HG03565 (cell line): ENCODE measurements around the gene SGTB.

Source experiments
- ATAC-seq: cut with Tn5 transposase; IDR thresholded peaks from one replicate; pipeline ENCODE4 v1.9.1; 2021; ENCODE audit warnings: mild to moderate bottlenecking, moderate library complexity; ENCODE audit not compliant: unreplicated experiment

SGTB gene

GRCh38 chr5:65721720-65722574, at the start of gene SGTB, which contains the start of gene NLN:
SGTB (minus strand) TSS chr5:65722109; CDS start chr5:65720807, 1,302 bp downstream.
NLN (plus strand) TSS chr5:65722205; CDS start chr5:65722374, 169 bp downstream.
- peak; percentile 67 for ATAC-seq

- no peak for ATAC-seq
Measured at GRCh38 chr5:65771266-65771665, 49.4 kb upstream of the SGTB start.

GRCh38 chr5:65769539-65769938, 47.6 kb upstream of the SGTB start:
- ATAC-seq = no peak

GRCh38 chr5:65768723-65769346, 46.9 kb upstream of the SGTB start:
- ATAC-seq = no peak

- ATAC-seq = no peak
Measured at GRCh38 chr5:65767565-65767964, 45.7 kb upstream of the SGTB start.

GRCh38 chr5:65766781-65767180, 44.9 kb upstream of the SGTB start:
- ATAC-seq = no peak

GRCh38 chr5:65766175-65766574, 44.3 kb upstream of the SGTB start:
- no peak for ATAC-seq

GRCh38 chr5:65765582-65765981, 43.7 kb upstream of the SGTB start:
- no peak for ATAC-seq

- ATAC-seq = no peak
Measured at GRCh38 chr5:65762234-65762633, 40.3 kb upstream of the SGTB start.

GRCh38 chr5:65760504-65761275, 38.8 kb upstream of the SGTB start:
- no peak for ATAC-seq

- no peak for ATAC-seq
Measured at GRCh38 chr5:65758546-65759144, 36.7 kb upstream of the SGTB start.

GRCh38 chr5:65753189-65753588, 31.3 kb upstream of the SGTB start:
- no peak for ATAC-seq

- no peak for ATAC-seq
Measured at GRCh38 chr5:65750938-65751337, 29.0 kb upstream of the SGTB start.

GRCh38 chr5:65749956-65750355, 28.0 kb upstream of the SGTB start:
- no peak for ATAC-seq

- no peak for ATAC-seq
Measured at GRCh38 chr5:65749221-65749844, 27.4 kb upstream of the SGTB start.

- no peak for ATAC-seq
Measured at GRCh38 chr5:65742565-65743231, 20.8 kb upstream of the SGTB start.

GRCh38 chr5:65739162-65739561, 17.3 kb upstream of the SGTB start:
- ATAC-seq = no peak

GRCh38 chr5:65738305-65738704, 16.4 kb upstream of the SGTB start:
- no peak for ATAC-seq

GRCh38 chr5:65737842-65738241, 15.9 kb upstream of the SGTB start:
- ATAC-seq = no peak

- no peak for ATAC-seq
Measured at GRCh38 chr5:65736011-65736410, 14.1 kb upstream of the SGTB start.
